SJSA1 (cell line): ENCODE measurements around the gene SPATA31E1. TPM values are rescaled to one million over a fixed set of nuclear protein-coding genes. Genes with fewer than 3 reads are reported as not detected.

Experiments
- DNase-seq, 2 experiments: peaks; one replicate each; pipeline ENCODE4 v3.0.0-alpha.2; 2015 to 2020; ENCODE audit warnings: low spot score in 2 of 2, low read depth in 1 of 2
- H3K27ac ChIP-seq: fragments of 250-450 bp; sonication (Bioruptor Pico); 2 replicates; pipeline ENCODE4 v1.5.1; 2020; ENCODE audit warnings: mild to moderate bottlenecking, moderate library complexity
- H3K27me3 ChIP-seq: fragments of 250-450 bp; sonication (Bioruptor Pico); replicated peaks from 2 replicates; pipeline ENCODE4 v1.5.1; 2020; ENCODE audit warnings: mild to moderate bottlenecking, moderate library complexity
- H3K36me3 ChIP-seq: fragments of 250-450 bp; sonication (Bioruptor Pico); 2 replicates; pipeline ENCODE4 v1.5.1; 2020; ENCODE audit warnings: mild to moderate bottlenecking
- H3K4me1 ChIP-seq: fragments of 250-450 bp; sonication (Bioruptor Pico); replicated peaks from 2 replicates; pipeline ENCODE4 v1.6.1; 2021; ENCODE audit warnings: mild to moderate bottlenecking
- H3K4me3 ChIP-seq: fragments of 250-450 bp; sonication (Bioruptor Pico); 2 replicates; pipeline ENCODE4 v1.5.1; 2020; ENCODE audit warnings: mild to moderate bottlenecking
- H3K9me3 ChIP-seq: fragments of 250-450 bp; sonication (Bioruptor Pico); replicated peaks from 2 replicates; pipeline ENCODE4 v1.5.1; 2020; ENCODE audit warnings: mild to moderate bottlenecking
- total RNA-seq: library from RNA; depleted of rRNA; stranded (reverse); fragments of >200 nt; shearing (Covaris generic); gene quantifications from 2 replicates; pipeline ENCODE4 v1.2.3, GENCODE V29; 2014

The SPATA31E1 gene
- total RNA-seq, 1 experiment from 2014 or later: 0.26 TPM

- no peak overlapping the region for H3K27ac ChIP-seq
- no peaks in the 10 kb centered on the region for H3K27me3 ChIP-seq
- DNase-seq: no peak
- H3K9me3 ChIP-seq: no peaks in the 10 kb centered on the region
- H3K36me3 ChIP-seq: no peaks in the 10 kb centered on the region
- no peak overlapping the region for H3K4me3 ChIP-seq
- H3K4me1 ChIP-seq: peaks cover 29% of the 10 kb centered on the region
Observed at GRCh38 chr9:87869082-87869481, 13.6 kb upstream of the SPATA31E1 start.

GRCh38 chr9:87871425-87872078 is 11.1 kb upstream of the SPATA31E1 start:
- H3K4me1 ChIP-seq: peaks cover 44% of the 10 kb centered on the region

GRCh38 chr9:87872079-87872624 is 10.5 kb upstream of the SPATA31E1 start:
- Histone ChIP-seq H3K27ac (no peak overlapping the region), H3K27me3 (no peaks in the 10 kb centered on the region), H3K36me3 (no peaks in the 10 kb centered on the region), H3K4me1 (peaks cover 50% of the 10 kb centered on the region), H3K9me3 (no peaks in the 10 kb centered on the region; the same call in 1 of the 2 replicates), H3K4me3 (no peak overlapping the region)
- no peak for DNase-seq

More at GRCh38 chr9:87871425-87872078, 11.1 kb upstream of the SPATA31E1 start:
- no peaks in the 10 kb centered on the region for H3K27me3 ChIP-seq
- H3K27ac ChIP-seq: no peak overlapping the region
- no peak overlapping the region for H3K4me3 ChIP-seq
- DNase-seq: no peak
- H3K36me3 ChIP-seq: no peaks in the 10 kb centered on the region
- no peaks in the 10 kb centered on the region for H3K9me3 ChIP-seq

GRCh38 chr9:87873607-87874303 is 8.9 kb upstream of the SPATA31E1 start:
- peak overlapping the region; percentile 56 for H3K27ac ChIP-seq
- DNase-seq: peak in 1 of 2 experiments; percentile 32
- peaks cover 66% of the 10 kb centered on the region for H3K4me1 ChIP-seq
- no peak overlapping the region for H3K4me3 ChIP-seq
- peaks cover 8% of the 10 kb centered on the region; the same call in 1 of the 2 replicates for H3K36me3 ChIP-seq
- peaks cover 12% of the 10 kb centered on the region for H3K9me3 ChIP-seq
- no peaks in the 10 kb centered on the region for H3K27me3 ChIP-seq

GRCh38 chr9:87874304-87874623 is 8.4 kb upstream of the SPATA31E1 start:
- Histone ChIP-seq H3K4me1 (peaks cover 72% of the 10 kb centered on the region), H3K9me3 (peaks cover 14% of the 10 kb centered on the region), H3K27ac (peak overlapping the region; percentile 56), H3K27me3 (no peaks in the 10 kb centered on the region), H3K36me3 (peaks cover 10% of the 10 kb centered on the region; the same call in 1 of the 2 replicates), H3K4me3 (no peak overlapping the region)
- no peak for DNase-seq

- Histone ChIP-seq H3K4me1 (peaks cover 74% of the 10 kb centered on the region), H3K27ac (peak overlapping the region; percentile 56), H3K36me3 (peaks cover 10% of the 10 kb centered on the region; the same call in 1 of the 2 replicates), H3K4me3 (no peak overlapping the region), H3K9me3 (peaks cover 14% of the 10 kb centered on the region), H3K27me3 (no peaks in the 10 kb centered on the region)
- DNase-seq: no peak
Observed at GRCh38 chr9:87875060-87875459, 7.6 kb upstream of the SPATA31E1 start.

GRCh38 chr9:87875831-87876545 is 6.7 kb upstream of the SPATA31E1 start:
- H3K9me3 ChIP-seq: peaks cover 14% of the 10 kb centered on the region
- DNase-seq: peak; percentile 88 to 92
- peaks cover 69% of the 10 kb centered on the region for H3K4me1 ChIP-seq
- H3K36me3 ChIP-seq: peaks cover 10% of the 10 kb centered on the region; the same call in 1 of the 2 replicates
- H3K4me3 ChIP-seq: no peak overlapping the region
- no peaks in the 10 kb centered on the region for H3K27me3 ChIP-seq
- H3K27ac ChIP-seq: peak overlapping the region; percentile 56

GRCh38 chr9:87876708-87877107 is 6.0 kb upstream of the SPATA31E1 start:
- no peaks in the 10 kb centered on the region for H3K27me3 ChIP-seq
- peaks cover 10% of the 10 kb centered on the region; the same call in 1 of the 2 replicates for H3K36me3 ChIP-seq
- H3K4me3 ChIP-seq: no peak overlapping the region
- peaks cover 69% of the 10 kb centered on the region for H3K4me1 ChIP-seq
- peak overlapping the region; percentile 94 for H3K27ac ChIP-seq
- peaks cover 14% of the 10 kb centered on the region for H3K9me3 ChIP-seq
- peak; percentile 96 to 97 for DNase-seq

- H3K27me3 ChIP-seq: no peaks in the 10 kb centered on the region
- H3K36me3 ChIP-seq: peaks cover 10% of the 10 kb centered on the region; the same call in 1 of the 2 replicates
- H3K27ac ChIP-seq: peak overlapping the region; percentile 94
- peaks cover 61% of the 10 kb centered on the region for H3K4me1 ChIP-seq
- H3K4me3 ChIP-seq: no peak overlapping the region
- peak in 1 of 2 experiments; percentile 60 for DNase-seq
- H3K9me3 ChIP-seq: peaks cover 14% of the 10 kb centered on the region
Observed at GRCh38 chr9:87878989-87879511, 3.6 kb upstream of the SPATA31E1 start.

- Histone ChIP-seq H3K27ac (peak overlapping the region; percentile 94), H3K27me3 (no peaks in the 10 kb centered on the region), H3K9me3 (peaks cover 14% of the 10 kb centered on the region), H3K4me1 (peaks cover 50% of the 10 kb centered on the region), H3K36me3 (peaks cover 10% of the 10 kb centered on the region; the same call in 1 of the 2 replicates), H3K4me3 (no peak overlapping the region)
- no peak for DNase-seq
Observed at GRCh38 chr9:87880116-87880515, 2.6 kb upstream of the SPATA31E1 start.

- Histone ChIP-seq H3K9me3 (peaks cover 14% of the 10 kb centered on the region), H3K27ac (no peak overlapping the region), H3K36me3 (peaks cover 10% of the 10 kb centered on the region; the same call in 1 of the 2 replicates), H3K27me3 (no peaks in the 10 kb centered on the region), H3K4me3 (no peak overlapping the region), H3K4me1 (peaks cover 44% of the 10 kb centered on the region)
- no peak for DNase-seq
Observed at GRCh38 chr9:87880683-87881082, 2.0 kb upstream of the SPATA31E1 start.

GRCh38 chr9:87883274-87883673 is 597 bp downstream of the SPATA31E1 start:
- Histone ChIP-seq H3K36me3 (peaks cover 7% of the 10 kb centered on the region; the same call in 1 of the 2 replicates), H3K4me3 (no peak overlapping the region), H3K9me3 (peaks cover 6% of the 10 kb centered on the region), H3K4me1 (peaks cover 19% of the 10 kb centered on the region), H3K27me3 (no peaks in the 10 kb centered on the region), H3K27ac (no peak overlapping the region)
- DNase-seq: no peak

GRCh38 chr9:87883990-87884389 is 1.3 kb downstream of the SPATA31E1 start:
- DNase-seq: no peak
- H3K27ac ChIP-seq: no peak overlapping the region
- no peaks in the 10 kb centered on the region for H3K27me3 ChIP-seq
- H3K9me3 ChIP-seq: no peaks in the 10 kb centered on the region
- H3K36me3 ChIP-seq: no peaks in the 10 kb centered on the region
- H3K4me1 ChIP-seq: peaks cover 11% of the 10 kb centered on the region
- no peak overlapping the region for H3K4me3 ChIP-seq
